Kidney capillary endothelial cell (primary cell): ENCODE data around the gene LRRC28.
"Not testable (repeated sequence)": the region's sequence is repeated elsewhere in the genome, so short reads cannot be mapped to it uniquely, and the experiment has no call there.

ENCODE experiments used
- DNase-seq: peaks from one replicate; pipeline ENCODE4 v3.0.0-alpha.2; 2018; ENCODE audit warnings: low spot score

The LRRC28 gene

GRCh38 chr15:99396375-99396774 lies 145.1 kb downstream of the LRRC28 start:
- DNase-seq: no peak

- DNase-seq: no peak
Observed at GRCh38 chr15:99399061-99399460, 147.8 kb downstream of the LRRC28 start.

- DNase-seq: no peak
Observed at GRCh38 chr15:99399618-99400017, 148.3 kb downstream of the LRRC28 start.

GRCh38 chr15:99401216-99401615 lies 149.9 kb downstream of the LRRC28 start:
- not testable (repeated sequence) for DNase-seq

- DNase-seq: no peak
Observed at GRCh38 chr15:99402014-99402729, 150.9 kb downstream of the LRRC28 start.

GRCh38 chr15:99403597-99403996 lies 152.3 kb downstream of the LRRC28 start:
- DNase-seq: no peak

- DNase-seq: no peak
Observed at GRCh38 chr15:99404454-99404853, 153.2 kb downstream of the LRRC28 start.

GRCh38 chr15:99406120-99406519 lies 154.8 kb downstream of the LRRC28 start:
- no peak for DNase-seq

- DNase-seq: no peak
Observed at GRCh38 chr15:99406716-99407487, 155.6 kb downstream of the LRRC28 start.

GRCh38 chr15:99407716-99408115 lies 156.4 kb downstream of the LRRC28 start:
- no peak for DNase-seq

- no peak for DNase-seq
Observed at GRCh38 chr15:99408236-99409096, 157.2 kb downstream of the LRRC28 start.

GRCh38 chr15:99409097-99409473 lies 157.8 kb downstream of the LRRC28 start:
- peak; percentile 73 for DNase-seq

- DNase-seq: no peak
Observed at GRCh38 chr15:99409560-99409959, 158.3 kb downstream of the LRRC28 start.

- DNase-seq: no peak
Observed at GRCh38 chr15:99410477-99410876, 159.2 kb downstream of the LRRC28 start.

- no peak for DNase-seq
Observed at GRCh38 chr15:99411234-99411633, 160.0 kb downstream of the LRRC28 start.

- DNase-seq: no peak
Observed at GRCh38 chr15:99412082-99412481, 160.8 kb downstream of the LRRC28 start.

GRCh38 chr15:99412626-99413025 lies 161.3 kb downstream of the LRRC28 start:
- no peak for DNase-seq

GRCh38 chr15:99413955-99414754 lies 162.9 kb downstream of the LRRC28 start:
- no peak for DNase-seq

- DNase-seq: no peak
Observed at GRCh38 chr15:99414755-99415731, 163.8 kb downstream of the LRRC28 start.
